Peyer's patch (tissue), 4 donors: ENCODE results near the gene NOTCH3. TPM values are rescaled to one million over a fixed set of nuclear protein-coding genes. Genes with fewer than 3 reads are reported as not detected.

Source experiments
- DNase-seq, 3 donors: peaks; one replicate each; pipeline ENCODE4 v3.0.0-alpha.2; 2017 to 2019
- H3K27ac ChIP-seq, 4 donors: fragments of 200-600 bp; sonication (generic); one replicate each; pipeline ENCODE4 v1.5.1; 2016 to 2019
- H3K27me3 ChIP-seq, 2 donors: fragments of 200-600 bp; sonication (generic); one replicate each; pipeline ENCODE4 v1.5.1; 2019
- H3K36me3 ChIP-seq, 3 donors: fragments of 200-600 bp; sonication (generic); one replicate each; pipeline ENCODE4 v1.5.1; 2016 to 2019
- H3K4me1 ChIP-seq, 4 donors: fragments of 200-600 bp; sonication (generic); one replicate each; pipeline ENCODE4 v1.5.1; 2016 to 2019
- H3K4me3 ChIP-seq, 4 donors: fragments of 200-600 bp; sonication (generic); 1 replicate in 3 of 4; 2 replicates in 1 of 4; pipeline ENCODE4 v1.5.1; 2016 to 2019; ENCODE audit warnings: mild to moderate bottlenecking in 1 of 4
- H3K9me3 ChIP-seq, 4 donors: fragments of 200-600 bp; sonication (generic); one replicate each; pipeline ENCODE4 v1.5.1; 2016 to 2019; ENCODE audit warnings: mild to moderate bottlenecking in 1 of 4
- POLR2A ChIP-seq, 2 donors: fragments of 450-650 bp; IDR thresholded peaks; one replicate each; pipeline ENCODE4 v1.5.1; 2017; ENCODE audit warnings: antibody characterized with exemption in 2 of 2, mild to moderate bottlenecking in 2 of 2, moderate library complexity in 2 of 2
- total RNA-seq, 4 donors: library from RNA; depleted of rRNA; stranded (reverse); fragments of >200 nt; gene quantifications; one replicate each; pipeline ENCODE4 v1.1.0, GENCODE V29; 2016
- TF ChIP-seq, protein P1 (sequence below), 6 experiments: fragments of 450-650 bp in 4 of 6; fragments of 200-600 bp in 2 of 6; sonication (generic) in 1 of 6; IDR thresholded peaks; one replicate each; pipeline ENCODE4 v1.5.1; 2017 to 2019; ENCODE audit warnings: antibody characterized with exemption in 6 of 6, mild to moderate bottlenecking in 3 of 6, moderate library complexity in 1 of 6

NOTCH3 gene
- 10 to 100 TPM in 2 of 4 donors, 1 to 10 TPM in 2; 2.6 to 16.5 (median 8.9) TPM for total RNA-seq

- TF ChIP-seq, protein P1, sequence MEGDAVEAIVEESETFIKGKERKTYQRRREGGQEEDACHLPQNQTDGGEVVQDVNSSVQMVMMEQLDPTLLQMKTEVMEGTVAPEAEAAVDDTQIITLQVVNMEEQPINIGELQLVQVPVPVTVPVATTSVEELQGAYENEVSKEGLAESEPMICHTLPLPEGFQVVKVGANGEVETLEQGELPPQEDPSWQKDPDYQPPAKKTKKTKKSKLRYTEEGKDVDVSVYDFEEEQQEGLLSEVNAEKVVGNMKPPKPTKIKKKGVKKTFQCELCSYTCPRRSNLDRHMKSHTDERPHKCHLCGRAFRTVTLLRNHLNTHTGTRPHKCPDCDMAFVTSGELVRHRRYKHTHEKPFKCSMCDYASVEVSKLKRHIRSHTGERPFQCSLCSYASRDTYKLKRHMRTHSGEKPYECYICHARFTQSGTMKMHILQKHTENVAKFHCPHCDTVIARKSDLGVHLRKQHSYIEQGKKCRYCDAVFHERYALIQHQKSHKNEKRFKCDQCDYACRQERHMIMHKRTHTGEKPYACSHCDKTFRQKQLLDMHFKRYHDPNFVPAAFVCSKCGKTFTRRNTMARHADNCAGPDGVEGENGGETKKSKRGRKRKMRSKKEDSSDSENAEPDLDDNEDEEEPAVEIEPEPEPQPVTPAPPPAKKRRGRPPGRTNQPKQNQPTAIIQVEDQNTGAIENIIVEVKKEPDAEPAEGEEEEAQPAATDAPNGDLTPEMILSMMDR (IDR thresholded peaks at IDR 0.05) = no peak
- no peak for TF ChIP-seq POLR2A (IDR thresholded peaks at IDR 0.05)
- no peak for DNase-seq
- peaks cover 0 to 22% (median 6%) of the 10 kb centered on the region in 4 donors for H3K4me1 ChIP-seq
- H3K27me3 ChIP-seq = peaks cover 0 to 8% of the 10 kb centered on the region in 2 donors
- no peaks in the 10 kb centered on the region for H3K9me3 ChIP-seq
- no peaks in the 10 kb centered on the region for H3K36me3 ChIP-seq
- peak within 1 kb of the TSS; percentile 12 to 50 (median 36) for H3K4me3 ChIP-seq
- H3K27ac ChIP-seq = peak within 1 kb of the TSS; percentile 2 to 53 (median 40)
Observed at GRCh38 chr19:15200553-15201364, at the start of gene NOTCH3. NOTCH3 (minus strand) TSS chr19:15200995; CDS start chr19:15200905, 90 bp downstream.

DNA sequence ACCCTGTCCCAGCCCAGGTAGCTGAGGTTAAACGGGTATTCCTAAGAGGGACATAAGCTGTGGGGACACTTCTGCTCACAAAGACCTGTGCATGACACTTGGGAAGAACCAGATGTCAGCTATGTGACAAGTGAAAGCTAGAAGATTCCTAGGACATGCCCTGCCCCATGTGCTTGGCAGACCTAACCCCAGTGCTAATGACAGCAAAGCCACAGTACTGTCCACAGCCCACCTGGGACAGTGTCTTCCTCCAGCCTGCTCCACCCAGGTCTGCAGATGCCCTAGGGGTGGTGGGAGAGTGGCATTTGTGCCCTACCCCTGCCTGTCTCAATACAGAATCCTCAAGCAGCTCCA is 49.8 kb upstream of the NOTCH3 start:
- Histone ChIP-seq H3K27me3 (no peaks in the 10 kb centered on the region), H3K4me3 (no peak overlapping the region), H3K27ac (peak overlapping the region; percentile 65 to 87 (median 78)), H3K9me3 (no peaks in the 10 kb centered on the region), H3K4me1 (peaks cover 0 to 58% (median 11%) of the 10 kb centered on the region in 4 donors), H3K36me3 (peaks cover 0 to 63% (median 3%) of the 10 kb centered on the region in 3 donors)
- DNase-seq = no peak
- TF ChIP-seq, protein P1 (IDR thresholded peaks at IDR 0.05) = no peak
- no peak for TF ChIP-seq POLR2A (IDR thresholded peaks at IDR 0.05)

GRCh38 chr19:15249972-15250639 is 49.3 kb upstream of the NOTCH3 start:
- Histone ChIP-seq H3K9me3 (no peaks in the 10 kb centered on the region), H3K27ac (peak overlapping the region; percentile 65 to 87 (median 78)), H3K4me1 (peaks cover 0 to 58% (median 11%) of the 10 kb centered on the region in 4 donors), H3K36me3 (peaks cover 0 to 63% (median 3%) of the 10 kb centered on the region in 3 donors), H3K4me3 (no peak overlapping the region), H3K27me3 (no peaks in the 10 kb centered on the region)
- DNase-seq = no peak
- TF ChIP-seq, protein P1 (IDR thresholded peaks at IDR 0.05) = no peak
- no peak for TF ChIP-seq POLR2A (IDR thresholded peaks at IDR 0.05)

- H3K4me3 ChIP-seq = no peak overlapping the region
- H3K36me3 ChIP-seq = peaks cover 0 to 63% (median under 1%) of the 10 kb centered on the region in 3 donors
- DNase-seq = no peak
- H3K27me3 ChIP-seq = no peaks in the 10 kb centered on the region
- peaks cover 0 to 58% (median 11%) of the 10 kb centered on the region in 4 donors for H3K4me1 ChIP-seq
- TF ChIP-seq POLR2A (IDR thresholded peaks at IDR 0.05) = no peak
- TF ChIP-seq, protein P1 (IDR thresholded peaks at IDR 0.05) = no peak
- peak overlapping the region; percentile 65 to 87 (median 78) for H3K27ac ChIP-seq
- H3K9me3 ChIP-seq = no peaks in the 10 kb centered on the region
Observed at GRCh38 chr19:15249528-15249874, 48.7 kb upstream of the NOTCH3 start.

DNA sequence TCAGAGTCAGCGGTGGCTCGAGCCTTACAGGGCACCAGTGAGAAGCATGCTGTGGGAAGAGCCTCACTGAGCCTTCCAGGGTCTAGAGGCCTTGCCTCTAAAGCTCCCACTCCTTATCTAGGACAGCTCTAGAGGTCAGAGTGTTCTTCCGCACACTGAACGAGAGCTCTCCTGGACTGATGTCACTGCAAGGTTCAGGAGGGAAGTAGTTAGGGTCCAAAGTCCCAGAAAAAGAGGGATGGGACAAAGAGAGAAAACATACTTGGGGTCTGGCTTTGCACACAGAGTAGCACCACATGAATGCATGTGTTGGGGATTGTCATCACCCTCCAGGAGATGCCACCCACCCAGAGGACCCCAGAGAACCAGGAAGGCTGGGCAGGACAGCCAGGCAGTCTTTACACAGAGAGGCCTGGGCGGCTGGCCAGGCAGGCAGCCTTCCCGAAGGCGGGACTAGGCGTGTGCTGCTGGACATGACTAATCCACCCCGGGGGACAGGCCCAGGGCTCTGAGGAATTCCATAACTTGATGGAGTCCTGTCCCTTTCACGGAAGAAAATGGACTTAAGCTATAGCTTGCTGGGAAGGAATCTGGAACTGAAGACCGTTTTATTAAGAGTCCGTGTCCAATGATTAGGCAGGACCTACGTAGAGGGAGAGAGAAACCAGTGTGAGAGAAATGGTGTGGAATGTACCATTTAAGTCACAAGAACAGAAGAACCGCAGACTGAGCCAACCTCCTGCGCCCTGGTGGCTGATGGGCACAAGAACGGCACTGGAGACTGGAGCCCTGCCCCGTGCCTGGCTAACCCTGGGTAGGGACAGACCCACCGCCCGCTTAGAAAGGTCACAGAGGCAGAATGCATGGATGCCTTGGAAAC is 48.1 kb upstream of the NOTCH3 start:
- TF ChIP-seq, protein P1 (IDR thresholded peaks at IDR 0.05) = no peak
- no peak for TF ChIP-seq POLR2A (IDR thresholded peaks at IDR 0.05)
- H3K9me3 ChIP-seq = no peaks in the 10 kb centered on the region
- peak overlapping the region; percentile 65 to 87 (median 78) for H3K27ac ChIP-seq
- no peak overlapping the region for H3K4me3 ChIP-seq
- DNase-seq = peak in 2 of 3 donors; percentile 83
- H3K36me3 ChIP-seq = peaks cover 0 to 63% (median 0%) of the 10 kb centered on the region in 3 donors
- no peaks in the 10 kb centered on the region for H3K27me3 ChIP-seq
- peaks cover 0 to 58% (median 11%) of the 10 kb centered on the region in 4 donors for H3K4me1 ChIP-seq
